ENCODE data around the gene CEP192.
"Not testable (repeated sequence)": the region's sequence is repeated elsewhere in the genome, so short reads cannot be mapped to it uniquely, and the experiment has no call there.

Gene CEP192

GRCh38 chr18:13022644-13023043, 31.5 kb downstream of the CEP192 start:
- no peak for DNase-seq (ENCODE audit: low read depth in 3 of 3, low spot score in 1 of 3)

- no peak for DNase-seq (ENCODE audit: low read depth in 3 of 3, low spot score in 1 of 3)
Observed at GRCh38 chr18:13025233-13025632, 34.1 kb downstream of the CEP192 start.

GRCh38 chr18:13026583-13027270, 35.6 kb downstream of the CEP192 start:
- DNase-seq (ENCODE audit: low read depth in 3 of 3, low spot score in 1 of 3), result no peak

- DNase-seq (ENCODE audit: low read depth in 3 of 3, low spot score in 1 of 3), result no peak
Observed at GRCh38 chr18:13028869-13029268, 37.7 kb downstream of the CEP192 start.

GRCh38 chr18:13032173-13032572, 41.0 kb downstream of the CEP192 start:
- no peak for DNase-seq (ENCODE audit: low read depth in 3 of 3, low spot score in 1 of 3)

GRCh38 chr18:13035249-13035914, 44.2 kb downstream of the CEP192 start:
- no peak for DNase-seq (ENCODE audit: low read depth in 3 of 3, low spot score in 1 of 3)

GRCh38 chr18:13036622-13037320, 45.6 kb downstream of the CEP192 start:
- no peak for DNase-seq (ENCODE audit: low read depth in 3 of 3, low spot score in 1 of 3)

- DNase-seq (ENCODE audit: low read depth in 3 of 3, low spot score in 1 of 3), result no peak
Observed at GRCh38 chr18:13039806-13040205, 48.6 kb downstream of the CEP192 start.

- DNase-seq (ENCODE audit: low read depth in 3 of 3, low spot score in 1 of 3), result no peak
Observed at GRCh38 chr18:13043066-13043465, 51.9 kb downstream of the CEP192 start.

- DNase-seq (ENCODE audit: low read depth in 3 of 3, low spot score in 1 of 3), result no peak
Observed at GRCh38 chr18:13048061-13048595, 57.0 kb downstream of the CEP192 start.

- no peak for DNase-seq (ENCODE audit: low read depth in 3 of 3, low spot score in 1 of 3)
Observed at GRCh38 chr18:13051159-13051558, 60.0 kb downstream of the CEP192 start.

GRCh38 chr18:13051950-13052349, 60.8 kb downstream of the CEP192 start:
- no peak for DNase-seq (ENCODE audit: low read depth in 3 of 3, low spot score in 1 of 3)

- DNase-seq (ENCODE audit: low read depth in 3 of 3, low spot score in 1 of 3), result no peak
Observed at GRCh38 chr18:13054336-13054735, 63.2 kb downstream of the CEP192 start.

- DNase-seq (ENCODE audit: low read depth in 3 of 3, low spot score in 1 of 3), result no peak
Observed at GRCh38 chr18:13061630-13062189, 70.5 kb downstream of the CEP192 start.

- no peak for DNase-seq (ENCODE audit: low read depth in 3 of 3, low spot score in 1 of 3)
Observed at GRCh38 chr18:13067124-13067523, 76.0 kb downstream of the CEP192 start.

- DNase-seq (ENCODE audit: low read depth in 3 of 3, low spot score in 1 of 3), result no peak
Observed at GRCh38 chr18:13067966-13068365, 76.8 kb downstream of the CEP192 start.

- no peak for DNase-seq (ENCODE audit: low read depth in 3 of 3, low spot score in 1 of 3)
Observed at GRCh38 chr18:13070460-13070859, 79.3 kb downstream of the CEP192 start.

GRCh38 chr18:13076886-13077285, 85.7 kb downstream of the CEP192 start:
- DNase-seq (ENCODE audit: low read depth in 3 of 3, low spot score in 1 of 3), result no peak

GRCh38 chr18:13077473-13077872, 86.3 kb downstream of the CEP192 start:
- no peak for DNase-seq (ENCODE audit: low read depth in 3 of 3, low spot score in 1 of 3)

GRCh38 chr18:13078065-13078464, 86.9 kb downstream of the CEP192 start:
- not testable (repeated sequence) for DNase-seq (ENCODE audit: low read depth in 3 of 3, low spot score in 1 of 3)

- DNase-seq (ENCODE audit: low read depth in 3 of 3, low spot score in 1 of 3), result no peak
Observed at GRCh38 chr18:13086906-13087305, 95.7 kb downstream of the CEP192 start.

- no peak for DNase-seq (ENCODE audit: low read depth in 3 of 3, low spot score in 1 of 3)
Observed at GRCh38 chr18:13095466-13095865, 104.3 kb downstream of the CEP192 start.

All from stimulated activated CD4-positive, alpha-beta T cell treated with anti-CD3 and anti-CD28 coated beads, TNF-alpha, amount 100 ng/mL, for 1 hour (primary cell).